Omental fat pad (tissue), 4 donors: Measurements from ENCODE around the gene SLC35D3. TPM values are rescaled to one million over a fixed set of nuclear protein-coding genes. Genes with fewer than 3 reads are reported as not detected.
"Not testable (repeated sequence)": the region's sequence is repeated elsewhere in the genome, so short reads cannot be mapped to it uniquely, and the experiment has no call there.

Experiments used
- ATAC-seq: fragments of 150-250 bp; one replicate; pipeline ENCODE4 v1.9.1; 2016; ENCODE audit warnings: mild to moderate bottlenecking, moderate library complexity; ENCODE audit not compliant: low FRiP score
- DNase-seq: peaks from one replicate; pipeline ENCODE4 v3.0.0-alpha.2; 2019; ENCODE audit warnings: low spot score
- total RNA-seq, 4 donors: library from RNA; depleted of rRNA; stranded (reverse); fragments of >200 nt; gene quantifications; one replicate each; pipeline ENCODE4 v1.1.0, GENCODE V29; 2016
- TF ChIP-seq, protein P1 (sequence below), 3 donors: fragments of 450-650 bp; IDR thresholded peaks; one replicate each; pipeline ENCODE4 v1.5.1; 2016 to 2017; ENCODE audit warnings: antibody characterized with exemption in 3 of 3, mild to moderate bottlenecking in 3 of 3, moderate library complexity in 2 of 3

SLC35D3 gene
- total RNA-seq, 4 donors from 2014 or later, result not detected

DNA sequence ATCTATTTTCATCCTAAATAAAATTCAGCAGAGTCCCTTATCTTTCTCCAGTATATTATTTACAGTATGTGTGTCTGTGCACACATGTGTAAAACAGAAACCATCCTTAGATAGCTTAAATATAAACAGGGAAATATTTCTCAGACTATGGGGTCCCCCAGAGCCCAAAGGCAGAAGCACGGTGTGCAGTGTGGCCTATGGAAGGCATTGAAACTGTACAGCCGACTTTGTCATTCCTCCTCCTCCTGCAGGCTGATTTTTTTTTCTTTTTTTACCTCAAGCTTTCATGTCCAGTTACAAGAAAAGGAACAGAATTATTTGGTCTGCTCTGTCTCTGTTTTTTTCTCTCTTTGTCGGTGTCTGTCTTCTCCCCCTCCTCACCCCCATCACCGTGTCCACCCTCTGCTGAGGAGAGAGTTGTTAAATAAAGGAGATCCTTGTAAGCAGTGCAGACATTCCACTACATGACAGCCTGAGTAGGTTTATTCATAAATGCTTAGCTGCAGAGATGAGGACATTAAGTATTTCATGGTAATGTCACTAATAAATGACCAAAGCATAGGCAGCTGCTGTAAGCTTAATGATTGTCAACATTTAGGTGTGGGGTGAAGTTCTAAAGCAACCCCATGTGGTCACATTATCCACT is 31.8 kb upstream of the SLC35D3 start:
- no peak for ATAC-seq
- no peak for DNase-seq
- TF ChIP-seq, protein P1, sequence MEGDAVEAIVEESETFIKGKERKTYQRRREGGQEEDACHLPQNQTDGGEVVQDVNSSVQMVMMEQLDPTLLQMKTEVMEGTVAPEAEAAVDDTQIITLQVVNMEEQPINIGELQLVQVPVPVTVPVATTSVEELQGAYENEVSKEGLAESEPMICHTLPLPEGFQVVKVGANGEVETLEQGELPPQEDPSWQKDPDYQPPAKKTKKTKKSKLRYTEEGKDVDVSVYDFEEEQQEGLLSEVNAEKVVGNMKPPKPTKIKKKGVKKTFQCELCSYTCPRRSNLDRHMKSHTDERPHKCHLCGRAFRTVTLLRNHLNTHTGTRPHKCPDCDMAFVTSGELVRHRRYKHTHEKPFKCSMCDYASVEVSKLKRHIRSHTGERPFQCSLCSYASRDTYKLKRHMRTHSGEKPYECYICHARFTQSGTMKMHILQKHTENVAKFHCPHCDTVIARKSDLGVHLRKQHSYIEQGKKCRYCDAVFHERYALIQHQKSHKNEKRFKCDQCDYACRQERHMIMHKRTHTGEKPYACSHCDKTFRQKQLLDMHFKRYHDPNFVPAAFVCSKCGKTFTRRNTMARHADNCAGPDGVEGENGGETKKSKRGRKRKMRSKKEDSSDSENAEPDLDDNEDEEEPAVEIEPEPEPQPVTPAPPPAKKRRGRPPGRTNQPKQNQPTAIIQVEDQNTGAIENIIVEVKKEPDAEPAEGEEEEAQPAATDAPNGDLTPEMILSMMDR (IDR thresholded peaks at IDR 0.05), result no peak

DNA sequence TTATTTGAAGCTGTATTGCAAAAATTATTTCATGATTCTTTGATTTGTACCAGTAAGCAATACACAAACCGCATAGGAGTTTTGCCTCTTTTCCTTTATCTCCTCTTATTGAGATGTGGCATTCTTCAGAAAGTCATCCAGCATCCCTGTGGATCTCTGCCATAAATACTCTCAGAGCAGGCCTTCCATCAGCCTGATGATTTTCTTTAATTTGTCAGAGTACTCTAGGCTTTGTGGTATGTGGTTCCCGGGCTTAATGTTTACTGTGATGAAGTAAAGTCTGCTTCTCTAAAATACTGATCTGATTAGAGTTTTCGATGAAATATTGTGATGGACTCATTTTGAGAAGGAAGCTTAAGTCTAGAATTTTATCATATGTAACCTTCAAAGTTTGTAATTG is 31.1 kb upstream of the SLC35D3 start:
- TF ChIP-seq, protein P1 (IDR thresholded peaks at IDR 0.05), result no peak
- DNase-seq (no peak), ATAC-seq (no peak)

DNA sequence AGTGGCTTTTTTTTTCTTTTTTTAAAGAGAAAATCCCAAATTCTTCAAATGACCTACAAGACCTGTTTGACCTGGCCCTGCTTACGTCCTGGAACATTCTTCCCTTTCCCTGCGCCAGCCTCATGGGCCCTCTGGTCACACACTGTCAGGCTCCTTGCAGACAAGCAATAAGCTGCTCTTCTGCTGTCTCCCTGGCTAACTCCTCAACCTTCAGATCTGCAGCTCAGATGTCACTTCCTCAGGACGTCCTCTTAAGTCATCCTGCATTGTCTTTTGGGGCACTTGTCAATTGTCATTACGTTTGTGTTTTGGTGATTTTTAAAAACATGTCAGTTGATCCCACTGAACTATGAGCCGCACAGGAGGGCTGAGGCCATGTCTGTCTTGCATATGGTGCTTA is 28.9 kb upstream of the SLC35D3 start:
- ATAC-seq, result no peak
- TF ChIP-seq, protein P1 (IDR thresholded peaks at IDR 0.05), result no peak
- DNase-seq, result no peak

DNA sequence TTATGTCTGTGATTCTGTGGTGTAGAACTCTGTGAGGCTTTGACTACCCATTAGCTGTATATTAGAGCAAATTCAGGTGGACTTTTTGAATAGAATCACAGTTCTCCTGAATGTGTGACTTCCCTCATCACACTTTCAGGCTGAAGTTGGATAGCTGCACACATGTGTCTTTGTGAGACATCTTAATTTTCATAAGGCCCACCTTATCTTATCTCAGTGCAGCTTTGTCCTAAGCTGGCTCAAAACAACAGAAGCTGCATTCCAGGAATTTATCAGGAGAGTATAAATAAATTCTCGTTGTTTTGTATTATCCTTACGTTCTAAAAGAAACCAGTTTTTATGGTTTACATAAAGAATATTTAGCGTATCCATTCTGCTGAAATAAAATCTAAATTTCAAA is 26.2 kb upstream of the SLC35D3 start:
- no peak for DNase-seq
- no peak for ATAC-seq
- TF ChIP-seq, protein P1 (IDR thresholded peaks at IDR 0.05), result no peak

DNA sequence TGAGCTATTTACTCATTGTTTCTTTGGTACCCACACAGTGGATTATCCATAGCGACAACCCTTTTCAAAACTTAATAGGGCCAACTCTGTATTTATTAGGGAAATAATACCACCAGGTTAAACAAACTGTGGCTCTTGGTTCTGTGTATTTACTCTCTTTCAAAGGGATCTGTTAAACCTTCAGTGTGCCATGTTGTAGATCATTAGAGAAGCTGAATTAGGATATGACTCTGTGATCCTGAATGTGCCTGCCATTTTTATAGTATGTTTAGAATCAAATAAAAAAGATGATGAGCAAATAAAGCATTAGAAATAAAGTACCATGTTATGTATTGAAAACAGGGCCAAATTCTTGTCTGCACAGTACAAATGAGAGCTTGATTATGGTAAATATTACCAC is 25.0 kb upstream of the SLC35D3 start:
- no peak for DNase-seq
- no peak for ATAC-seq

DNA sequence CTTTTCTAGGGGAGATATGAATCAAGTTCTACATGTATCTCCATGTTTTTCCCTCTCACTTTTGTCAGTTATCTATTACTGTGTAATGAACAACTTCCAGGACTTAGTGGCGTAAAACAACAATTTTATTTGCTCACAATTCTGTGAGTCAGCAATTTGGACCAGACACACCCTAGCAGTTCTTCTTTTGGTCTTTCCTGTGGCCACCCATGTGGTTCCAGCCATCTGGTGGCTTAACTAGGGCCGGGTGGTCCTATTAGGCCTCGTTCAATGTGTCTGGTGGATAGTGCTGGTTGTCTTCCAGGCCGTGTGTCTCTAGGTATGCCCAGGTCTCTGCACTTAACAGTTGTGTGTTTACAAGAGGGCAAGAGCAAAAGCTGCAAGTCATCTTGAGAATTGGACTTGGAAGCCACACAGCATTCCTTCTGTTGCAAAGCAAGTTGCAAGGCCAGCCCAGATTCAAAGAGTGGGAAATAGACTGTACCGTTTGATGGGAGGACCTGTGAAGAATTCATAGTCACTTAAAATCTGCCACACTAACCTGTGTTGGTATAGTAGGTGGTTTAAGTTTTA is 20.8 kb upstream of the SLC35D3 start:
- no peak for DNase-seq
- TF ChIP-seq, protein P1 (IDR thresholded peaks at IDR 0.05), result no peak
- no peak for ATAC-seq

More for the DNA sequence above, 25.0 kb upstream of the SLC35D3 start:
- TF ChIP-seq, protein P1 (IDR thresholded peaks at IDR 0.05), result no peak

DNA sequence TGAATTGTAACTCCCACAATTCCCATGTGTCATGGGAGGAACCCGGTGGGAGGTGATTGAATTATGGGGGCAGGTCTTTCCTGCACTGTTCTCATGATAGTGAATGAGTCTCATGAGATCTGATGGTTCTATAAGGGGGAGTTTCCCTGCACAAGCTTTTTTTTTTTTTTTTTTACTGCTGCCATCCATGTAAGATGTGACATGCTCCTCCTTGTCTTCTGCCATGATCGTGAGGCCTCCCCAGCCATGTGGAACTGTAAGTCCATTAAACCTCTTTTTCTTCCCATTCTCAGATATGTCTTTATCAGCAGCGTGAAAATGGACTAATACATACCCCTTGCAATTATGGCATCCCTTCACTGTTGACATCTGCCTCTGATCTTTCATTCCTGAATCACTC is 17.6 kb upstream of the SLC35D3 start:
- ATAC-seq, DNase-seq: not testable (repeated sequence)
